Liver (tissue), 3 donors: ENCODE measurements around the gene NKAIN2.

ENCODE experiments used
- CTCF ChIP-seq: fragments of 150-350 bp; IDR thresholded peaks from 2 replicates; pipeline ENCODE4 v1.5.1; 2017; ENCODE audit warnings: improper control_type of control experiment, low read depth, low read length; ENCODE audit not compliant: missing input control
- GABPA ChIP-seq, 2 donors: IDR thresholded peaks in 1 of 2; conservative IDR thresholded peaks in 1 of 2; 2 replicates each; pipeline ENCODE4 v1.6.1; 2016; ENCODE audit warnings: antibody characterized with exemption in 2 of 2, mild to moderate bottlenecking in 1 of 2, moderate library complexity in 1 of 2
- JUND ChIP-seq, 2 donors: IDR thresholded peaks; 2 replicates each; pipeline ENCODE4 v1.6.1; 2016; ENCODE audit warnings: antibody characterized with exemption in 2 of 2
- MAX ChIP-seq: IDR thresholded peaks from 2 replicates; pipeline ENCODE4 v1.6.1; 2016; ENCODE audit warnings: antibody characterized with exemption
- RXRA ChIP-seq, 2 donors: IDR thresholded peaks; 2 replicates each; pipeline ENCODE4 v1.6.1; 2017 to 2018; ENCODE audit warnings: antibody characterized with exemption in 2 of 2, mild to moderate bottlenecking in 1 of 2
- YY1 ChIP-seq: IDR thresholded peaks from 2 replicates; pipeline ENCODE4 v1.6.1; 2016; ENCODE audit warnings: antibody characterized with exemption, mild to moderate bottlenecking
- TF ChIP-seq, protein P1 (sequence below): IDR thresholded peaks from 2 replicates; pipeline ENCODE4 v1.6.1; 2016; ENCODE audit warnings: antibody characterized with exemption
- donor health status: healthy.
- donor health status: healthy.

- no peak for TF ChIP-seq JUND (IDR thresholded peaks at IDR 0.05)
- no peak for TF ChIP-seq CTCF
- no peak for TF ChIP-seq MAX
- TF ChIP-seq YY1 = no peak
- TF ChIP-seq GABPA (IDR thresholded peaks at IDR 0.05 in 1 of 2, conservative IDR thresholded peaks at IDR 0.05 in 1 of 2) = no peak
- TF ChIP-seq, protein P1, sequence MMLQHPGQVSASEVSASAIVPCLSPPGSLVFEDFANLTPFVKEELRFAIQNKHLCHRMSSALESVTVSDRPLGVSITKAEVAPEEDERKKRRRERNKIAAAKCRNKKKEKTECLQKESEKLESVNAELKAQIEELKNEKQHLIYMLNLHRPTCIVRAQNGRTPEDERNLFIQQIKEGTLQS = no peak
- TF ChIP-seq RXRA (IDR thresholded peaks at IDR 0.05) = no peak
These were observed 770.3 kb downstream of the NKAIN2 start for GRCh38 chr6:124573953-124574352.
